Measurements from ENCODE around the gene FOXR1. TPM values are rescaled to one million over a fixed set of nuclear protein-coding genes. Genes with fewer than 3 reads are reported as not detected.

FOXR1 gene
- total and polyA plus RNA-seq, 2 of the 8 experiments (the other 6 are each of a cell fraction or from before 2014, with no cell fraction given): not detected

- TF ChIP-seq USF2 (IDR thresholded peaks at IDR 0.05; ENCODE audit: low read length): no peak
- no peak for TF ChIP-seq RXRA (IDR thresholded peaks at IDR 0.05; ENCODE audit: insufficient read depth, low read depth, low read length)
- no peak for TF ChIP-seq SIN3A (conservative IDR thresholded peaks at IDR 0.05 in 1 of 2, IDR thresholded peaks at IDR 0.05 in 1 of 2; ENCODE audit: low read depth in 1 of 2, low read length in 2 of 2)
- no peak for TF ChIP-seq RBBP5 (IDR thresholded peaks at IDR 0.05; ENCODE audit: borderline replicate concordance, low read depth, low read length)
Measured at GRCh38 chr11:118961189-118961588, 10.4 kb upstream of the FOXR1 start (continued).

Measured in H1 (cell line).